Mesenchymal stem cell (in vitro differentiated cells and primary cell): ENCODE results near the gene RGS7.

Source experiments
- DNase-seq: peaks from one replicate; pipeline ENCODE4 v3.0.0-alpha.2; 2013
- H2AFZ ChIP-seq: one replicate; pipeline ENCODE4 v1.6.1; 2013; ENCODE audit warnings: low read depth, mild to moderate bottlenecking, control low read depth, inconsistent platforms, low read length, moderate library complexity
- H2AK5ac ChIP-seq: 2 replicates; pipeline ENCODE4 v1.6.1; 2013; ENCODE audit warnings: low read length, moderate library complexity, mild to moderate bottlenecking, inconsistent platforms; ENCODE audit not compliant: severe bottlenecking
- H2BK120ac ChIP-seq: one replicate; pipeline ENCODE4 v1.6.1; 2013; ENCODE audit warnings: low read depth, mild to moderate bottlenecking, inconsistent platforms, low read length, moderate library complexity
- H2BK12ac ChIP-seq, 2 experiments: one replicate each; pipeline ENCODE4 v1.6.1; 2013; ENCODE audit warnings: inconsistent platforms in 2 of 2, low read length in 2 of 2, mild to moderate bottlenecking in 2 of 2, moderate library complexity in 2 of 2, control low read depth in 1 of 2
- H2BK15ac ChIP-seq: one replicate; pipeline ENCODE4 v1.6.1; 2013; ENCODE audit warnings: mild to moderate bottlenecking, low read depth, inconsistent platforms; ENCODE audit not compliant: poor library complexity, severe bottlenecking
- H2BK5ac ChIP-seq: 2 replicates; pipeline ENCODE4 v1.6.1; 2013; ENCODE audit warnings: low read depth, mild to moderate bottlenecking, low read length, control low read depth, inconsistent platforms; ENCODE audit not compliant: poor library complexity, severe bottlenecking
- H3K14ac ChIP-seq, 2 experiments: one replicate each; pipeline ENCODE4 v1.6.1; 2013; ENCODE audit warnings: inconsistent platforms in 2 of 2, low read length in 2 of 2, control low read depth in 1 of 2, mild to moderate bottlenecking in 1 of 2, moderate library complexity in 1 of 2
- H3K18ac ChIP-seq, 2 experiments: one replicate each; pipeline ENCODE4 v1.6.1; 2013; ENCODE audit warnings: inconsistent platforms in 2 of 2, low read length in 2 of 2, control low read depth in 1 of 2, low read depth in 1 of 2, mild to moderate bottlenecking in 1 of 2
- H3K23ac ChIP-seq, 2 experiments: one replicate each; pipeline ENCODE4 v1.6.1; 2013; ENCODE audit warnings: inconsistent platforms in 2 of 2, low read length in 2 of 2, mild to moderate bottlenecking in 2 of 2, moderate library complexity in 2 of 2, control low read depth in 1 of 2
- H3K27ac ChIP-seq: 2 replicates; pipeline ENCODE4 v1.5.1; 2013; ENCODE audit warnings: mild to moderate bottlenecking, moderate library complexity, low read length, control low read depth, inconsistent platforms; ENCODE audit not compliant: poor library complexity, severe bottlenecking
- H3K27me3 ChIP-seq, 2 experiments: 2 replicates each; pipeline versions ENCODE4 v1.6.1 to v1.7.0; 2013; ENCODE audit warnings: low read length in 2 of 2, mild to moderate bottlenecking in 2 of 2, moderate library complexity in 2 of 2, control low read depth in 1 of 2, inconsistent platforms in 1 of 2; ENCODE audit not compliant: control insufficient read depth in 1 of 2, insufficient read depth in 1 of 2
- H3K36me3 ChIP-seq, 2 experiments: 2 replicates each; pipeline versions ENCODE4 v1.6.1 to v1.7.0; 2013; ENCODE audit warnings: low read length in 2 of 2, control low read depth in 1 of 2, inconsistent platforms in 1 of 2, low read depth in 1 of 2, mild to moderate bottlenecking in 1 of 2; ENCODE audit not compliant: insufficient read depth in 2 of 2, control insufficient read depth in 1 of 2
- H3K4ac ChIP-seq, 2 experiments: one replicate each; pipeline ENCODE4 v1.6.1; 2013; ENCODE audit warnings: inconsistent platforms in 2 of 2, low read length in 2 of 2, mild to moderate bottlenecking in 2 of 2, moderate library complexity in 2 of 2, control low read depth in 1 of 2, low read depth in 1 of 2
- H3K4me1 ChIP-seq: 2 replicates; pipeline ENCODE4 v1.6.1; 2013; ENCODE audit warnings: low read depth, low read length, control low read depth; ENCODE audit not compliant: control insufficient read depth, insufficient read depth
- H3K4me2 ChIP-seq: 2 replicates; pipeline ENCODE4 v1.6.1; 2013; ENCODE audit warnings: low read length, mild to moderate bottlenecking, inconsistent platforms; ENCODE audit not compliant: poor library complexity, severe bottlenecking
- H3K4me3 ChIP-seq, 2 experiments: 2 replicates each; pipeline versions ENCODE4 v1.5.1 to v1.7.0; 2013; ENCODE audit warnings: low read length in 2 of 2, mild to moderate bottlenecking in 2 of 2, control low read depth in 1 of 2, low read depth in 1 of 2; ENCODE audit not compliant: insufficient read depth in 1 of 2
- H3K79me1 ChIP-seq: replicated peaks from 2 replicates; pipeline ENCODE4 v1.6.1; 2013; ENCODE audit warnings: mild to moderate bottlenecking, control low read depth, low read length, inconsistent platforms; ENCODE audit not compliant: poor library complexity, severe bottlenecking
- H3K9ac ChIP-seq: 2 replicates; pipeline ENCODE4 v1.7.0; 2013; ENCODE audit warnings: mild to moderate bottlenecking, low read length, moderate library complexity
- H3K9me3 ChIP-seq: 2 replicates; pipeline ENCODE4 v1.7.0; 2013; ENCODE audit warnings: mild to moderate bottlenecking, low read length; ENCODE audit not compliant: control insufficient read depth
- H4K8ac ChIP-seq: one replicate; pipeline ENCODE4 v1.6.1; 2013; ENCODE audit warnings: inconsistent platforms, mild to moderate bottlenecking, low read length, moderate library complexity
- H4K91ac ChIP-seq: one replicate; pipeline ENCODE4 v1.6.1; 2013; ENCODE audit warnings: mild to moderate bottlenecking, low read length, inconsistent platforms
- WGBS: methylation state at CpG from one replicate; pipeline ENCODE4 v1.1.7; 2013; ENCODE audit warnings: mixed read lengths; 5-methylcytosine and 5-hydroxymethylcytosine counted together

Gene RGS7

GRCh38 chr1:241215683-241216082 lies 141.3 kb downstream of the RGS7 start:
- WGBS: 95% methylated on average over 8 of the region's 9 CpGs
- DNase-seq: no peak
- no peak overlapping the region for H3K4me3 ChIP-seq

DNA sequence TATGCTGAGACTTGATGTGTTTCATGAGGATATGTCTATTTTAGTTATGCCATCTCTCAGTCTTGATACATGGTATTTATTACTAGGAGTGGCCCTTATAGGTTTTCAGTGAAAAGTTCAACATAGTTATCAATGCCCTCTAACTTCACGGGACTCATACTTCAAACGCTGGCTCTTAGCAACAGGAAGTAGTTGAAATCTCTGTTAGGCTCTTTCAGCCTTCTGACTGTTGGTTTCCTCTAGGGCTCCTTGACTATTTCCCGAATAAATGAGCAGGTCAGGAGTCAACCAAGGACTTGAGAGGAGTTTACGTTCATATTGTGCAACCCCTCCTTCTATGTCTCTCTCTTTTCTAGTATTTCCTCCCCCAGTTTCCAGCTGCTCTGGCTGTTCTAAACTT lies 141.8 kb downstream of the RGS7 start:
- no peaks in the 10 kb centered on the region for H3K36me3 ChIP-seq
- no peak overlapping the region for H3K4ac ChIP-seq
- no peak overlapping the region for H2BK5ac ChIP-seq
- 29% methylated on average over 4 of the region's 4 CpGs for WGBS
- H2AK5ac ChIP-seq: no peak overlapping the region
- no peak overlapping the region for H4K91ac ChIP-seq
- no peak overlapping the region for H2BK15ac ChIP-seq
- H3K9me3 ChIP-seq: peaks cover 9% of the 10 kb centered on the region
- no peaks in the 10 kb centered on the region for H3K4me1 ChIP-seq
- no peak overlapping the region for H2BK12ac ChIP-seq
- no peaks in the 10 kb centered on the region for H3K79me1 ChIP-seq
- H3K14ac ChIP-seq: no peak overlapping the region
- H3K9ac ChIP-seq: no peak overlapping the region
- no peak overlapping the region for H2AFZ ChIP-seq
- no peak overlapping the region for H3K23ac ChIP-seq
- no peak overlapping the region for H3K4me2 ChIP-seq
- no peak overlapping the region for H3K4me3 ChIP-seq
- no peak overlapping the region for H3K18ac ChIP-seq
- H2BK120ac ChIP-seq: no peak overlapping the region
- H3K27me3 ChIP-seq: no peaks in the 10 kb centered on the region
- H3K27ac ChIP-seq: no peak overlapping the region
- DNase-seq: no peak
- no peak overlapping the region for H4K8ac ChIP-seq

More at GRCh38 chr1:241215683-241216082, 141.3 kb downstream of the RGS7 start:
- no peak overlapping the region for H2AFZ ChIP-seq
- H4K91ac ChIP-seq: no peak overlapping the region
- no peak overlapping the region for H2BK12ac ChIP-seq
- H3K14ac ChIP-seq: no peak overlapping the region
- no peak overlapping the region for H4K8ac ChIP-seq
- H3K4me1 ChIP-seq: no peaks in the 10 kb centered on the region
- no peaks in the 10 kb centered on the region for H3K36me3 ChIP-seq
- H3K27ac ChIP-seq: no peak overlapping the region
- H2BK5ac ChIP-seq: no peak overlapping the region
- peaks cover 9% of the 10 kb centered on the region for H3K9me3 ChIP-seq
- H3K23ac ChIP-seq: no peak overlapping the region
- no peaks in the 10 kb centered on the region for H3K27me3 ChIP-seq
- no peak overlapping the region for H2AK5ac ChIP-seq
- H3K79me1 ChIP-seq: no peaks in the 10 kb centered on the region
- H3K4me2 ChIP-seq: no peak overlapping the region
- H3K4ac ChIP-seq: no peak overlapping the region
- H2BK15ac ChIP-seq: no peak overlapping the region
- H2BK120ac ChIP-seq: no peak overlapping the region
- no peak overlapping the region for H3K9ac ChIP-seq
- H3K18ac ChIP-seq: no peak overlapping the region

DNA sequence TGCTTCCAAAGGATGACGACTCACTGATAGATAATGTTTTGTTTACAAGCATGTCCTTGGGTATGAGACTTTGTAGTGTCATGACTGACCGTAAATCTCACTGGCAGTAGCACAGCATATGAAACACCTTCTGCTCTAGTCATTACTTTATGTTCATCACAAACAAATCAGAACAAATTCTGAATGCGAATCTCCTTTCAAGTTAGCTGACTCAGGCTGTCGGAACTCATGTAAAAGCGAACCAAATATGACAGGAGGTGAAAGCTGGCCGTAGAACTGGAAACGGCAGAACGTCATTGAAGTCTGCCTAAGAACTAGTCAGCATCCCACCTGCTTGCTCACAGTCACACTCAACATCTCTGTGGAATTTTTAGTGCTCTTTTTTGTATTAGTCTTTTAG lies 143.9 kb downstream of the RGS7 start:
- DNase-seq: no peak
- Histone ChIP-seq H2AK5ac (no peak overlapping the region), H3K27ac (no peak overlapping the region), H3K9me3 (peaks cover 4% of the 10 kb centered on the region), H4K8ac (no peak overlapping the region), H3K14ac (no peak overlapping the region), H3K23ac (no peak overlapping the region), H3K18ac (no peak overlapping the region), H3K4me1 (no peaks in the 10 kb centered on the region), H2BK15ac (no peak overlapping the region), H3K36me3 (no peaks in the 10 kb centered on the region), H4K91ac (no peak overlapping the region), H2BK120ac (no peak overlapping the region), H2BK5ac (no peak overlapping the region), H3K4ac (no peak overlapping the region), H2BK12ac (no peak overlapping the region), H3K79me1 (no peaks in the 10 kb centered on the region), H3K9ac (no peak overlapping the region), H3K4me3 (no peak overlapping the region), H3K27me3 (no peaks in the 10 kb centered on the region), H2AFZ (no peak overlapping the region), H3K4me2 (no peak overlapping the region)
- WGBS: 56% methylated on average over 8 of the region's 8 CpGs

GRCh38 chr1:241212628-241213027 lies 144.4 kb downstream of the RGS7 start:
- no peak overlapping the region for H3K14ac ChIP-seq
- H3K4me1 ChIP-seq: no peaks in the 10 kb centered on the region
- H2AFZ ChIP-seq: no peak overlapping the region
- H2BK15ac ChIP-seq: no peak overlapping the region
- H3K36me3 ChIP-seq: no peaks in the 10 kb centered on the region
- peaks cover 4% of the 10 kb centered on the region for H3K9me3 ChIP-seq
- no peak overlapping the region for H2BK5ac ChIP-seq
- no peak overlapping the region for H4K91ac ChIP-seq
- no peak overlapping the region for H4K8ac ChIP-seq
- no peak overlapping the region for H2BK12ac ChIP-seq
- no peak for DNase-seq
- no peaks in the 10 kb centered on the region for H3K27me3 ChIP-seq
- H3K23ac ChIP-seq: no peak overlapping the region
- H3K27ac ChIP-seq: no peak overlapping the region
- H3K9ac ChIP-seq: no peak overlapping the region
- 90% methylated on average over 6 of the region's 6 CpGs for WGBS
- no peak overlapping the region for H3K18ac ChIP-seq
- H2AK5ac ChIP-seq: no peak overlapping the region
- H3K79me1 ChIP-seq: no peaks in the 10 kb centered on the region
- no peak overlapping the region for H3K4ac ChIP-seq
- no peak overlapping the region for H2BK120ac ChIP-seq
- H3K4me3 ChIP-seq: no peak overlapping the region
- no peak overlapping the region for H3K4me2 ChIP-seq
